ENCODE measurements around the gene EXT2.

GRCh38 chr11:44177905-44178304 is 82.4 kb downstream of the EXT2 start:
- TF ChIP-seq, protein P1, sequence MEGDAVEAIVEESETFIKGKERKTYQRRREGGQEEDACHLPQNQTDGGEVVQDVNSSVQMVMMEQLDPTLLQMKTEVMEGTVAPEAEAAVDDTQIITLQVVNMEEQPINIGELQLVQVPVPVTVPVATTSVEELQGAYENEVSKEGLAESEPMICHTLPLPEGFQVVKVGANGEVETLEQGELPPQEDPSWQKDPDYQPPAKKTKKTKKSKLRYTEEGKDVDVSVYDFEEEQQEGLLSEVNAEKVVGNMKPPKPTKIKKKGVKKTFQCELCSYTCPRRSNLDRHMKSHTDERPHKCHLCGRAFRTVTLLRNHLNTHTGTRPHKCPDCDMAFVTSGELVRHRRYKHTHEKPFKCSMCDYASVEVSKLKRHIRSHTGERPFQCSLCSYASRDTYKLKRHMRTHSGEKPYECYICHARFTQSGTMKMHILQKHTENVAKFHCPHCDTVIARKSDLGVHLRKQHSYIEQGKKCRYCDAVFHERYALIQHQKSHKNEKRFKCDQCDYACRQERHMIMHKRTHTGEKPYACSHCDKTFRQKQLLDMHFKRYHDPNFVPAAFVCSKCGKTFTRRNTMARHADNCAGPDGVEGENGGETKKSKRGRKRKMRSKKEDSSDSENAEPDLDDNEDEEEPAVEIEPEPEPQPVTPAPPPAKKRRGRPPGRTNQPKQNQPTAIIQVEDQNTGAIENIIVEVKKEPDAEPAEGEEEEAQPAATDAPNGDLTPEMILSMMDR (IDR thresholded peaks at IDR 0.05): no peak
- no peak for TF ChIP-seq POLR2A (IDR thresholded peaks at IDR 0.05)
